GM18868 (cell line): ENCODE data around the gene NSD1.
"Not testable (repeated sequence)": the region's sequence is repeated elsewhere in the genome, so short reads cannot be mapped to it uniquely, and the experiment has no call there.

Experiments used
- ATAC-seq: cut with Tn5 transposase; IDR thresholded peaks from one replicate; pipeline ENCODE4 v1.9.1; 2021; ENCODE audit warnings: mild to moderate bottlenecking, moderate library complexity; ENCODE audit not compliant: unreplicated experiment

Gene NSD1

GRCh38 chr5:177225798-177226197, 92.2 kb downstream of the NSD1 start:
- no peak for ATAC-seq

GRCh38 chr5:177226860-177227259, 93.3 kb downstream of the NSD1 start:
- no peak for ATAC-seq

DNA sequence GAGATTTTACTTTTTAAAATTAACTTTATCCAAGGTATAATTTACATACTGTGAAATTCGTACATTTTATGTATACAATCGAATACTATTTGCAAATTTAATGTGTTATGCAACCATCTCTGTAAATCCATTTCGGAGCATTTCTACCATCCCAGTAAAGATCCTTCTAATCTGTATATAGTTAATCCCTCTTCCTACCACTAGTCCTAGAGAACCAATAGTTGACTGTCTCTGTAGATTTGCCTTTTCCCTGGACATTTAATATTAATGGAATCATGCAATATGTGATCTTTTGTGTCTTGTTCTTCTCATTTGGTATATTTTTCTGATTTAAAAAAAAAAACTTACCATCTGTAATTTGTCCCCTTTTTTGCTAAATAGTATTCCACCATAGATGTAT, 95.2 kb downstream of the NSD1 start:
- ATAC-seq: no peak

- no peak for ATAC-seq
Observed at GRCh38 chr5:177230660-177231059, 97.1 kb downstream of the NSD1 start.

DNA sequence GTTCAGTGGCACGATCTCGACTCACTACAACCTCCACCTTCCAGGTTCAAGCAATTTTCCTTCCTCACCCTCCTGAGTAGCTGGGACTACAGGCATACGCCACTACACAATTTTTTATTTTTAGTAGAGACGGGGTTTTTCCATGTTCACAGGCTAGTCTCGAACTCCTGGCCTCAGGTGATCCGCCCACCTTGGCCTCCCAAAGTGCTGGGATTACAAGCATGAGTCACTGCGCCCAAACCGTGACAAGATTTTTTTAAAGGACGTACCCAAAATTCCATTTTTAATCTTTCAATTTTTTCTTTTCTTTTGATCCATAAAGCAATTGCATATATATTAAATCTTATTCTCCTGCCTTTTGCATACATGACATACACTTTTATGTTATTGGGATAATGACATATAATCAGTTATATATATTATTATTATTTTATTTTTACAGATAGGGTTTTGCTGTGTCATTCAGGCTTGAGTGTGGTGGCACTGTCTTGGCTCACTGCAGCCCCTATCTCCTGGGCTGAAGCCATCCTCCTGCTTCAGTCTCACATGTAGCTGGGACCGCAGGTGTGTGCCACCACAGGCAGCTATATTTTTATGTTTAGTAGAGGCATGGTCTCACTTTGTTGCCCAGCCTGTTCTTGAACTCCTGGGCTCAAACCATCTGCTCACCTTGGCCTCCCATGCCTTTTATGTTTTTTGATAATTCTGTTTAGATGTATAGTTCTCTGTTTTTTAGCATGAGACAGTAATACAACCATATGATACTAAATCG, 98.1 kb downstream of the NSD1 start:
- no peak for ATAC-seq

DNA sequence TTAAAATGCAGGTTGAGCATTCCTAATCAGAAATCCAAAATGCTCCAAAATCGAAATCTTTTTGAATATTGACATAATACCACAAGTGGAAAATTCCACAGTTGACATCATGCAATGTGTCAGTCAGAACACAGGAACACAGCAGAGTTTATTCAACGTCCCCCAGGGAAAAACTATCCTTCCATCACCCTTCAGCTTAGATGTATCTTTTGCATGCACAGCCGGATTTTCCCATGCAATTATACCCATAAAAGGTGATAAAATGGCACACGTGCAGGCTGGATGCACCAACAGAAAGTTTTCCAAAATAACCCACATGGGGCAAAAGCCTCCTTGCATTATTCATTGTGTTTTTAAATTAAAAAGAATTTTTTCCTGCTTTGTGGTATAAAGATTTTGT, 98.8 kb downstream of the NSD1 start:
- no peak for ATAC-seq

DNA sequence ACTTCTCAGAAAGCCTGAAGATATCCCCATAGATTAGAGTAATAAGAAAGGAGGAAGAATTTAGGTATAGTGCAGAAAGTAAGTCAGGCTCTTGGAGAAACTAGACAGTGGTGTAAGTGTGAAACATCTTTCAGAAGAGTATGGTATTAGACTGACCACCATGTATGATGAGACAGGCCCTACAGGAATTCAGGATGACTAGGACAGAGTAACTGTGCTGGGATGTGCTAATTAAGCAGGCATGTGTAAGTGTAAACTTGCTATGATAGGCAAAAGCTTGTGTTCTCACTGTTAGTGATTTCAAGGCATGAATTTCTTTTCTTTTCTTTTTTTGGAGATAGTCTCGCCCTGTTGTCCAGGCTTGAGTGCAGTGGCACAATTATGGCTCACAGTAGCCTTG, 99.2 kb downstream of the NSD1 start:
- no peak for ATAC-seq

DNA sequence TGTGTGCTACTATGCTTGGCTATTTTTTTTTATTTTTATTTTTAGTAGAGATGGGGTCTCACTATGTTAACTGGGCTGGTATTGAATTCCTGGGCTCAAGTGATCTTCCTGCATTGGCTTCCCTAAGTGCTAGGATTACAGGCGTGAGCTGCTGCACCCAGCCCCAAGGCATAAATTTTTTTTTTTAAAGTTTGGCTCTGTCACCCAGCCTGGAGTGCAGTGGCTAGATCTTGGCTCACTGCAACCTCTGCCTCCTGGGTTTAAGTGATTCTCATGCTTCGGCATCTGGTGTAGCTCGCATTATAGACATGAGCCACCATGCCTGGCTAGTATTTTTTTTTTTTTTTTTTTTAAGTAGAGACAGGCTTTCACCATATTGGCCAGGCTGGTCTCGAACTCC, 99.6 kb downstream of the NSD1 start:
- ATAC-seq: no peak

DNA sequence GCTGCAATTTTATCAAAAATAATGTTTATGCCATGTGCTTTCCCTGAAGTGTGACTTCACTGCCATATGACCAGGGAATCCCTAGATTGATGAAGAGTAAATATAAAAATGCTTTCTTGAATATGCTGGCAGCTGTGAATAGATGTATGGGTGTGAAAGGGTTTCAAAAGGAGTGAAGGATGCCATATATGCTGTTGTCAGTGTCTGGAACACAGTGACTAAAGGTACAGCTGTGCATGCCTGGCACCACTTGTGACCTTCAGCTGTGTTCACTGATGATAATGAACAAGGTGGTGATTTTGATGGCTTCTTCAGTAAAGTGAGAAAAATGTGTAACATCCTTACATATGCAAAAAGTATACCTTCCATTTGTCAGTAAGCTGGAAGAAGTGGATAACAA, 100.2 kb downstream of the NSD1 start:
- ATAC-seq: no peak

DNA sequence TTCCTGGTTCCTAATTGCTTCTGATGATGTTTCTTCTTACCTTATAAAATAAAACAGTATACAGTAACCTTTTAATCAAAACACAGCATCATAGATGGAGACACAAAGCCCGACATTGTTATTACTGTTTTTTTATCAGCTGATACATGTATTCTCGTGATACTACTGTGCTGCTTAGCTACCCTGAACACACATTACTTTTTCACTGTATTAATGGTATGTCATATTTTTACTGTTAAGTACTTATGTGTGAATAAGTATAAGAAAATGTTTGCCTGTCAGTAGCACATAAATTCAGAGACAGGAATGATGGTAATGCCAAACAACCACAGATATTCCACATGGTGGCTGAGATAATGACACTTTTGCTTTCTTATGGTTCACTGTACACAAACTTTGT, 101.3 kb downstream of the NSD1 start:
- ATAC-seq: no peak

DNA sequence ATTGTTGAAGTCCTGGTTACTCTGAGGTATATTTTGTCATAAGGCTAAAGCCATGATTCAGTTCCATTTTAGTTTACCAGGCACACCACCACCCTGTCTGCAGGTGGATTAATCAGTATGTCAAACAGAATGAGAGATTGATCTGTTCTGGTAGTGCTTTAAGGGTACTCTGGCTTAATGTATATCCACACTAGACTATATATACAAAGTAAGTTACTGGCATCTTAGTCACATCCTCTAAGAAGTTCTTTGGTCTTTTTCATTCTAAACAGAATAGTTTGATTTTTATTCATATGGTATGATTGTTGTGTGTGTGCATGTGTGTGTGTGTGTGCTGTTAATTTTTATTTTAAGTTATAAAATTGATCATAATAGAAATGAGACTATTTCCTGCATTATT, 108.2 kb downstream of the NSD1 start:
- no peak for ATAC-seq

GRCh38 chr5:177242304-177242703, 108.7 kb downstream of the NSD1 start:
- ATAC-seq: no peak

DNA sequence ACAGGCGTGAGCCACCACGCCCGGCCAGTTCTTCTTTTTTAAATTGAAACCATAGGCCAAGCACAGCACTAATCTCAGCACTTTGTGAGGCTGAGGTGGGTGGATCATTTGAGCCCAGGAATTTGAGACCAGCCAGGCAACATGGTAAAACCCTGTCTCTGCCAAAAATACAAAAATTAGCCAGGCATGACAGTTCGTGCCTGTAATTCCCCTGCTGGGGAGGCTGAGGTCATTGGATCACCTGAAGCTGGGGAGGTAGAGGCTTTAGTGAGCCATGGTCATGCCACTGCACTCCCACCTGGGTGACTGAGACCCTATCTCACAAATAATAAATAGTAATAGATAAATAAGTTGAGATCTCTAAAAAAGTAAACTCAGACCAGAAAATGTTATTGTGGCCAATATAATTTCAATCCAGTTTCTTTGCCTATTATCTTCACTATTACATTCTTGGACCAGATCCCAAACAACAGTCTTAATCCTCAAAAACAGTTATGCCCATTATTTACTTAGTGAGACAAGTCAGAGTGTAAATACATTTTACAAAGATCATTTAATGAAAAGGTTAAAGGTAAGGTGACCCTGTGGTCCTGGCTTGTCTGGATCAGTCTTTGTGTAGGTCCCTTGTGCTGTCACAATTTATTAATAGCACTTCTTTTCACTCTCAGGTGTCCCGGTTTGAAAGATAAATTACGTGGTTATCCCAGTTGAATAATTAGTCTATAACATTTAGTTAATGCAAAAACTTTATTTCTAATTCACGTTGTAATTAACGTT, 116.4 kb downstream of the NSD1 start:
- ATAC-seq: no peak

- no peak for ATAC-seq
Observed at GRCh38 chr5:177253252-177253651, 119.7 kb downstream of the NSD1 start.

- no peak for ATAC-seq
Observed at GRCh38 chr5:177256296-177256695, 122.7 kb downstream of the NSD1 start.

GRCh38 chr5:177258711-177259110, 125.1 kb downstream of the NSD1 start:
- not testable (repeated sequence) for ATAC-seq

DNA sequence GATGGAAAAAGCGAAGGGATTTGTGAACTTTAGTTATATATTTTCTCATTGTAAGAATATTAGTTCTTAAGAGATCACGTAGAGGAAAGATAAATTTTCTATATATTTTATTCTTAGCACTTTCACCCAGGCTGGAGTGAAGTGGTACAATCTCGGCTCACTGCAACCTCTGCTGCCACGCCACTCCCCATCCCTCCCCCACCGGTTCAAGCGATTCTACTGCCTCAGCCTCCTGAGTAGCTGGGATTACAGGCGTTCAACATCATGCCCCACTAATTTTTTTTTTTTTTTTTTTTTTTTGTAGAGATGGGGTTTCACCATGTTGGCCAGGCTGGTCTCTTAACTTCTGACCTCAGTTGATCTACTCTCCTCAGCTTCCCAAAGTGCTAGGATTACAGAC, 127.4 kb downstream of the NSD1 start:
- ATAC-seq: no peak

GRCh38 chr5:177261510-177261909, 127.9 kb downstream of the NSD1 start:
- ATAC-seq: no peak

GRCh38 chr5:177264178-177264577, 130.6 kb downstream of the NSD1 start:
- no peak for ATAC-seq

- no peak for ATAC-seq
Observed at GRCh38 chr5:177265395-177265794, 131.8 kb downstream of the NSD1 start.

- ATAC-seq: no peak
Observed at GRCh38 chr5:177269232-177269895, 135.8 kb downstream of the NSD1 start.

DNA sequence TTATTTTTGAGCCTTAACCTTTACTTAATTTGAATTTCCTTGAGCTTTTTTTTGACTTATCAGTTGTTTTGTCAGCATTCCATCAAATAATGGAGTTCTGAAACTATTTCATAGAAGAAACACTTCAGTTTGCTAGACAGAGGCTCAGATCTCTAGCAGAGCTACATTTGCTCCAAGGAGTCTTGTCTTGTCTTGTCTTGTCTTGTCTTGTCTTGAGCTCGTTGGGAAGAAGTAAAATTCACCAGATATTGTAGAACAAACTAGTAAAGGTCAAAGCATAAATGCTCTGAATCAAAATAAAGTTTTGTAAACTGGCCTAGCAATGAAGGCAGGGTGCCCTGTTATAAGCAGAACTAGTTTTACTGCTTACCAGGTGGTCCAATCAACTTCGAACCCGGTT, 136.4 kb downstream of the NSD1 start:
- ATAC-seq: no peak
